Trophoblast cell (in vitro differentiated cells and primary cell): ENCODE data around the gene SF3B5. TPM values are rescaled to one million over a fixed set of nuclear protein-coding genes. Genes with fewer than 3 reads are reported as not detected.

Experiments
- DNase-seq, 2 donors: peaks; one replicate each; pipeline ENCODE4 v3.0.0-alpha.2; 2016
- H2AFZ ChIP-seq: 2 replicates; pipeline ENCODE4 v1.6.1; 2013; ENCODE audit warnings: low read length, moderate library complexity, mild to moderate bottlenecking; ENCODE audit not compliant: insufficient read depth, poor library complexity
- H2AK5ac ChIP-seq: 2 replicates; pipeline ENCODE4 v1.6.1; 2013; ENCODE audit warnings: mild to moderate bottlenecking, low read length
- H2BK120ac ChIP-seq: 2 replicates; pipeline ENCODE4 v1.6.1; 2013; ENCODE audit warnings: low read length, mild to moderate bottlenecking, moderate library complexity; ENCODE audit not compliant: insufficient read depth, poor library complexity
- H2BK12ac ChIP-seq: 2 replicates; pipeline ENCODE4 v1.6.1; 2013; ENCODE audit warnings: mild to moderate bottlenecking, low read length, moderate library complexity
- H2BK5ac ChIP-seq: 2 replicates; pipeline ENCODE4 v1.6.1; 2013; ENCODE audit warnings: low read length, low read depth, moderate library complexity, mild to moderate bottlenecking; ENCODE audit not compliant: poor library complexity
- H3K14ac ChIP-seq: 2 replicates; pipeline ENCODE4 v1.6.1; 2013; ENCODE audit warnings: mild to moderate bottlenecking, low read length
- H3K18ac ChIP-seq: 2 replicates; pipeline ENCODE4 v1.6.1; 2013; ENCODE audit warnings: mild to moderate bottlenecking, low read length
- H3K23ac ChIP-seq: 2 replicates; pipeline ENCODE4 v1.6.1; 2013; ENCODE audit warnings: low read length
- H3K27ac ChIP-seq: 2 replicates; pipeline ENCODE4 v1.5.1; 2013; ENCODE audit warnings: low read depth, mild to moderate bottlenecking, inconsistent platforms, low read length, moderate library complexity
- H3K27me3 ChIP-seq: 2 replicates; pipeline ENCODE4 v1.6.1; 2013; ENCODE audit warnings: inconsistent platforms, mild to moderate bottlenecking, low read length, moderate library complexity; ENCODE audit not compliant: insufficient read depth
- H3K36me3 ChIP-seq, 2 experiments: 1 replicate in 1 of 2; 2 replicates in 1 of 2; pipeline ENCODE4 v1.6.1; 2013; ENCODE audit warnings: low read length in 2 of 2, mild to moderate bottlenecking in 2 of 2, moderate library complexity in 1 of 2; ENCODE audit not compliant: insufficient read depth in 2 of 2, control insufficient read depth in 1 of 2
- H3K4ac ChIP-seq: 2 replicates; pipeline ENCODE4 v1.6.1; 2013; ENCODE audit warnings: low read depth, mild to moderate bottlenecking, low read length, moderate library complexity
- H3K4me1 ChIP-seq, 2 experiments: 1 replicate in 1 of 2; 2 replicates in 1 of 2; pipeline ENCODE4 v1.6.1; 2013; ENCODE audit warnings: low read length in 2 of 2, mild to moderate bottlenecking in 2 of 2, moderate library complexity in 1 of 2; ENCODE audit not compliant: insufficient read depth in 2 of 2, control insufficient read depth in 1 of 2
- H3K4me2 ChIP-seq: 2 replicates; pipeline ENCODE4 v1.6.1; 2013; ENCODE audit warnings: inconsistent platforms, mild to moderate bottlenecking, low read length, moderate library complexity
- H3K4me3 ChIP-seq: 2 replicates; pipeline ENCODE4 v1.5.1; 2013; ENCODE audit warnings: mild to moderate bottlenecking, low read depth, low read length, inconsistent platforms
- H3K79me1 ChIP-seq: one replicate; pipeline ENCODE4 v1.6.1; 2013; ENCODE audit warnings: low read length
- H3K79me2 ChIP-seq: 2 replicates; pipeline ENCODE4 v1.6.1; 2013; ENCODE audit warnings: low read length, mild to moderate bottlenecking; ENCODE audit not compliant: control insufficient read depth, insufficient read depth, poor library complexity
- H3K9ac ChIP-seq: 2 replicates; pipeline ENCODE4 v1.6.1; 2013; ENCODE audit warnings: mild to moderate bottlenecking, low read length
- H3K9me3 ChIP-seq: 2 replicates; pipeline ENCODE4 v1.6.1; 2013; ENCODE audit warnings: low read depth, mild to moderate bottlenecking, control low read depth, inconsistent platforms, low read length; ENCODE audit not compliant: insufficient read depth
- H4K12ac ChIP-seq: 2 replicates; pipeline ENCODE4 v1.6.1; 2013; ENCODE audit warnings: low read depth, mild to moderate bottlenecking, low read length, moderate library complexity
- H4K8ac ChIP-seq: 2 replicates; pipeline ENCODE4 v1.6.1; 2013; ENCODE audit warnings: low read depth, mild to moderate bottlenecking, low read length, moderate library complexity
- H4K91ac ChIP-seq: one replicate; pipeline ENCODE4 v1.6.1; 2013; ENCODE audit warnings: low read depth, mild to moderate bottlenecking, low read length, moderate library complexity
- whole genome bisulfite sequencing: extraction: QIAGEN DNeasy Blood & Tissue Kit; methylation state at CpG from one replicate; pipeline ENCODE4 v1.1.7; 2013; ENCODE audit warnings: missing lambda C conversion rate; ENCODE audit not compliant: insufficient read length, insufficient coverage; ENCODE audit errors: extremely low coverage; 5-methylcytosine and 5-hydroxymethylcytosine counted together
- polyA plus RNA-seq: library from polyadenylated mRNA; stranded (reverse); fragments of 200-250 nt; gene quantifications from 2 replicates; pipeline ENCODE4 v1.2.3, GENCODE V29; 2013

SF3B5 gene
- polyA plus RNA-seq = 171 and 172 TPM in 2 replicates

DNA sequence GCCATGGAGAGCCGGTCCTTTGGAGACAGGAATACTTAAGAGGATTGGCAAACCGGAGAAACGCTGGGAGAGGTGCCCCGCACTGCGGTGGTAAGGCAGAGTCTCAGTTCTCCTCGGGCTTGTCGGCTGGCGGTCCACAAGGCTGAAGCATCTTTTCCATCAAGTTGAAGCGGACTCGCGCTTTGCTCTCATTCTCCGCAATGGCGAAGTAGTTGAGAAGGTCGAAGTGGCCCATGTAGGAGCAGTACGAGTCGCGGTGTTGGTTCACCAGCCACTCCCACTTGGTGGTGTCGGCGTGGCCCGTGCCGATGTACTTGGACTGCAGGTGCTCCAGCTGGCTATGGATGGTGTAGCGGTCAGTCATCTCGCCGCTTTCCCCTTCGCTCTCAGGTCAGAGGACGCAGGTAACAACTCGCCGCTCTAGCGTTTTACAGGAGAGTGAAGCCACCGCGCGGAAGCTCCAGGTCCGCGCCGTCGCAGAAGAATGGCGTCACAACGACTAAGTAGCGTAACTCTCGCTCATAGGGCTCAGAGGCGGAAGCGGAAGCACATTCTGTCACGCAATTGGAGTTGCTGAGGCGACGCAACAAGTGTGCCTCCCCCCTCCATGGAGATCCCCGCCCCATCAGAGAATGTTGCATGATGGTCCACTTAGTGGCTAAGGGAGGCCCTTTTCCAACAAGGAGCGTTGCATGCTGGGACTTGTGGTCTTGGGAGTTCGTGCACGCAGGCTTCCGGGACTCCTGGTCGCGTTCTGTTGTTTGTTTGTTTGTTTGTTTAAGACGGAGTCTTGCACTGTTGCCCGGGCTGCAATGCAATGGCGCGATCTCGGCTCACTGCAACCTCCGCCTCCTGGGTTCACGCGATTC is at the start of gene SF3B5:
TSS of gene SF3B5 (minus strand) at position 440 of the 869 bp plus-strand sequence. CDS start at position 364, 76 bp downstream.
- Histone ChIP-seq H4K91ac (peak within 1 kb of the TSS; percentile 74), H2BK120ac (peak within 1 kb of the TSS; percentile 19), H3K79me1 (peaks cover 2% of the 10 kb centered on the region), H3K18ac (peak within 1 kb of the TSS; percentile 45), H3K27ac (peak within 1 kb of the TSS; percentile 1), H3K9me3 (no peaks in the 10 kb centered on the region), H4K8ac (peak within 1 kb of the TSS; percentile 93), H3K14ac (peak within 1 kb of the TSS; percentile 28), H3K79me2 (peaks cover 5% of the 10 kb centered on the region), H2BK12ac (peak within 1 kb of the TSS; percentile 28), H3K4ac (peak within 1 kb of the TSS; percentile 41), H2AK5ac (no peak within 1 kb of the TSS), H4K12ac (peak within 1 kb of the TSS; percentile 87), H3K4me1 (peaks cover 5 to 7% of the 10 kb centered on the region in 2 experiments), H3K9ac (peak within 1 kb of the TSS; percentile 92), H3K4me2 (peak within 1 kb of the TSS; percentile 75), H2BK5ac (no peak within 1 kb of the TSS), H3K36me3 (no peaks in the 10 kb centered on the region), H2AFZ (peak within 1 kb of the TSS; percentile 79), H3K27me3 (no peaks in the 10 kb centered on the region), H3K23ac (no peak within 1 kb of the TSS), H3K4me3 (peak within 1 kb of the TSS; percentile 100)
- no CpG with 5 or more reads among the region's 60 CpGs for WGBS
- peak; percentile 100 for DNase-seq

DNA sequence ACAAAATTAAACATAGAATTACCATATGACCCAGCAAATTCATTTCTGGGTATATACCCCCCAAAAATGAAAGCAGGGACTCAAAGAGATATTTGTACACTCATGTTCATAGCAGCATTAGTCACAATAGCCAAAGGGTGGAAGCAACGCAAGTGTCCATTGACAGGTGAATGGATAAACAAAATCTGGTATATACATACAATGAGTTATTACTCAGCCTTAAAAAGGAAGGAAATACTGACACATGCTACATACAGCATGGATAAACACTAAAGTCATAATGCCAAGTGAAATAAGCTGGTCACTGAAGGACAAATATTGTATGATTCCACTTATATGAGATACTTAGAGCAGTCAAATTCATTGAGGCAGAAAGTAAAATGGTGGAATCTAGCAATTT is 49.6 kb upstream of the SF3B5 start:
- Histone ChIP-seq H2AK5ac (no peak overlapping the region), H3K4me2 (no peak overlapping the region), H2AFZ (no peak overlapping the region), H3K79me1 (no peaks in the 10 kb centered on the region), H3K4me3 (no peak overlapping the region), H4K8ac (no peak overlapping the region), H3K4ac (no peak overlapping the region), H3K27me3 (peaks cover 9% of the 10 kb centered on the region), H3K18ac (no peak overlapping the region), H3K79me2 (no peaks in the 10 kb centered on the region), H3K4me1 (peaks cover 0 to 2% of the 10 kb centered on the region in 2 experiments), H3K14ac (no peak overlapping the region), H2BK120ac (no peak overlapping the region), H3K9ac (no peak overlapping the region), H3K23ac (no peak overlapping the region), H3K27ac (no peak overlapping the region), H4K91ac (no peak overlapping the region), H4K12ac (no peak overlapping the region), H3K36me3 (no peaks in the 10 kb centered on the region), H2BK5ac (no peak overlapping the region), H2BK12ac (no peak overlapping the region), H3K9me3 (peaks cover 4% of the 10 kb centered on the region)
- no peak for DNase-seq
- WGBS = no CpG with 5 or more reads among the region's 1 CpG

DNA sequence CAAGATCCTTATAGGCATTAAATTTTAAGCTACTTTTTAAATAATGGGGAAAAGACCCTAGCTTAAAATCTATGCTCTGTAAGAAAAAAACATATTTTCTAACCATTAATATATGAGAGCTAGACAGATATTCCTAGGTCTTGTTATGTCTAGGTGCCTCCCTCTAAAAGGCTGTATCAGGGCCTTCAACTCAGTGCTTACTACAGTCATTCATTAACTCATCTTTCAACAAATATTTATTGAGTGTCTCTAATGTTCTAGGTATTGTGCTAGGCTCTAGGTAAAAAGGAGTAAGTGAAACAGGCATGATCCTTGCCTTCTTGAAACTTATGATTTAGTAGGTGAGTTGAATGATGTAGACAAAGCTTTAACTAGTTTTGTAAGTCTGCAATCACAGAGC is 48.5 kb upstream of the SF3B5 start:
- Histone ChIP-seq H3K36me3 (no peaks in the 10 kb centered on the region), H3K23ac (no peak overlapping the region), H2BK5ac (no peak overlapping the region), H3K79me2 (no peaks in the 10 kb centered on the region), H2BK12ac (no peak overlapping the region), H2BK120ac (no peak overlapping the region), H3K14ac (no peak overlapping the region), H3K9ac (no peak overlapping the region), H3K4me2 (no peak overlapping the region), H2AFZ (no peak overlapping the region), H3K18ac (no peak overlapping the region), H3K27ac (no peak overlapping the region), H3K4me3 (no peak overlapping the region), H3K9me3 (no peaks in the 10 kb centered on the region), H4K12ac (no peak overlapping the region), H3K4ac (no peak overlapping the region), H4K8ac (no peak overlapping the region), H3K27me3 (no peaks in the 10 kb centered on the region), H3K4me1 (no peaks in the 10 kb centered on the region), H2AK5ac (no peak overlapping the region), H4K91ac (no peak overlapping the region), H3K79me1 (no peaks in the 10 kb centered on the region)
- no peak for DNase-seq

DNA sequence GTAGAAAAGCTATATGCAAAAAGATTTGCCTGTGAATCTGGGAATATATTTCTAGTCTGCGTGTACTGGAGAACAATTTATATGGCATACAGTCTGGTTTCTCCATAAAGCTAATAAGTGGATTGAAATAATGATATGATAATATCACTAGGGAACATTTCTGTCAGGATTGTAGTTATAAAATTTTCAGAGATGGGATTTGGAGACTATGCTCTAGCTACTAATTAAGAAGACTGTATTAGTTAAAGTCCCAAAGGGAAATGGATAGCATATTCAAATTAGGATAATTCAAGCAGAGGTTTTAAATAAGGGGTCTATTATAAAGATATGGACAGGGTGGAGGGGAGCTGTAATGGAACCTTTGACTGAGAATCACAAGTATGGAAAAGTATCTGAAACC is 47.7 kb upstream of the SF3B5 start:
- Histone ChIP-seq H2BK12ac (no peak overlapping the region), H4K91ac (no peak overlapping the region), H4K8ac (no peak overlapping the region), H3K4me1 (no peaks in the 10 kb centered on the region), H3K79me2 (no peaks in the 10 kb centered on the region), H3K79me1 (no peaks in the 10 kb centered on the region), H2AFZ (no peak overlapping the region), H2BK5ac (no peak overlapping the region), H3K4ac (no peak overlapping the region), H3K36me3 (no peaks in the 10 kb centered on the region), H3K23ac (no peak overlapping the region), H3K9me3 (no peaks in the 10 kb centered on the region), H3K27me3 (no peaks in the 10 kb centered on the region), H3K9ac (no peak overlapping the region), H3K4me2 (no peak overlapping the region), H2BK120ac (no peak overlapping the region), H3K27ac (no peak overlapping the region), H3K18ac (no peak overlapping the region), H3K14ac (no peak overlapping the region), H3K4me3 (no peak overlapping the region), H2AK5ac (no peak overlapping the region), H4K12ac (no peak overlapping the region)
- no peak for DNase-seq
- no CpG with 5 or more reads among the region's 1 CpG for WGBS
